ENCODE measurements around the gene MTMR10.

Gene MTMR10

DNA sequence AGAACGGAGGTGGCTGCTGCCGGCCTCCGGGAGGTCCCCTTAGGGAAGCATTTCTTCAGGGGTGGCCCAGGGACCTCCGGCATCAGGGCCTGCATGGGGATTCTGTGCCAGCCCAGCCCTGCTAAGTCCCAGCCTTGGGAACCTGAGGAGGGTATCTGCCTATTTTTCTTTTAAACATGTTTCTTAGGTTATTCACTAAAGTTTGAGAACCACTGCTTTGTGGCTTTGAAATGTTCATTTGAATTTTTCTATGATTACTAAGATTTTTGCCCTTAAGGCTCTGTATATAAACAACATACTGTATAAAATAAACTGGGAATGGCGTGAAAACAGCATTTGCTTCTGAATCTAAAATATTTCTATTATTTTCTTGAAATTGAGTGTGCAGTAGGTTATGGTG, 63.4 kb downstream of the MTMR10 start:
- Histone ChIP-seq H2BK15ac (ENCODE audit: low read length) (no peak overlapping the region), H3K36me3 (replicated peaks in 1 of 2; ENCODE audit: control insufficient read depth in 2 of 2, insufficient read depth in 2 of 2, low read length in 2 of 2) (peaks cover 42 to 79% of the 10 kb centered on the region in 2 donors), H4K8ac (ENCODE audit: low read depth, low read length) (no peak overlapping the region), H2BK120ac (ENCODE audit: low read depth, low read length) (no peak overlapping the region), H2AFZ (ENCODE audit: low read length) (no peak overlapping the region), H3K27me3 (ENCODE audit: control insufficient read depth in 3 of 3, insufficient read depth in 3 of 3, low read depth in 1 of 3, low read length in 3 of 3) (no peaks in the 10 kb centered on the region), H3K27ac (replicated peaks; ENCODE audit: low read length) (no peak overlapping the region), H3K14ac (ENCODE audit: low read length) (no peak overlapping the region), H3K9ac (ENCODE audit: low read depth, low read length, poor library complexity) (no peak overlapping the region), H2BK5ac (ENCODE audit: low read length) (no peak overlapping the region), H3K4me3 (ENCODE audit: low read length in 2 of 2) (no peak overlapping the region), H3K18ac (ENCODE audit: low read length) (no peak overlapping the region), H2BK12ac (ENCODE audit: low read length) (no peak overlapping the region), H3K79me1 (ENCODE audit: low read depth, low read length) (peaks cover 5% of the 10 kb centered on the region), H3K4me1 (ENCODE audit: control insufficient read depth in 2 of 2, insufficient read depth in 1 of 2, low read depth in 1 of 2, low read length in 2 of 2) (peaks cover 0 to 5% of the 10 kb centered on the region in 2 donors), H3K4me2 (ENCODE audit: insufficient read depth, low read length, poor library complexity, severe bottlenecking) (no peak overlapping the region), H3K23ac (ENCODE audit: low read depth, low read length, poor library complexity) (no peak overlapping the region), H3K9me3 (replicated peaks in 1 of 2; ENCODE audit: control insufficient read depth in 2 of 2, insufficient read depth in 1 of 2, low read depth in 1 of 2, low read length in 2 of 2) (peaks cover 0 to 1% of the 10 kb centered on the region in 2 donors), H4K91ac (ENCODE audit: low read depth, low read length, poor library complexity) (no peak overlapping the region), H3K4ac (ENCODE audit: low read length) (no peak overlapping the region), H2AK5ac (ENCODE audit: low read depth, low read length) (no peak overlapping the region)
- no peak for DNase-seq (ENCODE audit: low spot score)
- WGBS, 2 donors (ENCODE audit: extremely low coverage in 2 of 2, insufficient read length in 2 of 2, insufficient replicate concordance in 1 of 2) = no CpG with 5 or more reads among the region's 5 CpGs

- Histone ChIP-seq H3K23ac (ENCODE audit: low read depth, low read length, poor library complexity) (no peak overlapping the region), H3K4me2 (ENCODE audit: insufficient read depth, low read length, poor library complexity, severe bottlenecking) (no peak overlapping the region), H3K14ac (ENCODE audit: low read length) (no peak overlapping the region), H3K4me1 (ENCODE audit: control insufficient read depth in 2 of 2, insufficient read depth in 1 of 2, low read depth in 1 of 2, low read length in 2 of 2) (peaks cover 6 to 9% of the 10 kb centered on the region in 2 donors), H3K9me3 (replicated peaks in 1 of 2; ENCODE audit: control insufficient read depth in 2 of 2, insufficient read depth in 1 of 2, low read depth in 1 of 2, low read length in 2 of 2) (peaks cover 0 to 1% of the 10 kb centered on the region in 2 donors), H3K4me3 (ENCODE audit: low read length in 2 of 2) (no peak overlapping the region), H3K4ac (ENCODE audit: low read length) (no peak overlapping the region), H2BK15ac (ENCODE audit: low read length) (no peak overlapping the region), H2BK12ac (ENCODE audit: low read length) (no peak overlapping the region), H3K27ac (replicated peaks; ENCODE audit: low read length) (no peak overlapping the region), H3K9ac (ENCODE audit: low read depth, low read length, poor library complexity) (peak overlapping the region; percentile 18), H3K79me1 (ENCODE audit: low read depth, low read length) (peaks cover 5% of the 10 kb centered on the region), H3K27me3 (ENCODE audit: control insufficient read depth in 3 of 3, insufficient read depth in 3 of 3, low read depth in 1 of 3, low read length in 3 of 3) (no peaks in the 10 kb centered on the region), H2BK5ac (ENCODE audit: low read length) (no peak overlapping the region), H2AFZ (ENCODE audit: low read length) (no peak overlapping the region), H3K36me3 (replicated peaks in 1 of 2; ENCODE audit: control insufficient read depth in 2 of 2, insufficient read depth in 2 of 2, low read length in 2 of 2) (peaks cover 42 to 87% of the 10 kb centered on the region in 2 donors), H4K91ac (ENCODE audit: low read depth, low read length, poor library complexity) (peak overlapping the region; percentile 65), H2AK5ac (ENCODE audit: low read depth, low read length) (no peak overlapping the region), H4K8ac (ENCODE audit: low read depth, low read length) (no peak overlapping the region), H2BK120ac (ENCODE audit: low read depth, low read length) (no peak overlapping the region), H3K18ac (ENCODE audit: low read length) (peak overlapping the region; percentile 4)
- no peak for DNase-seq (ENCODE audit: low spot score)
- no CpG with 5 or more reads among the region's 7 CpGs for WGBS, 2 donors (ENCODE audit: extremely low coverage in 2 of 2, insufficient read length in 2 of 2, insufficient replicate concordance in 1 of 2)
Observed at GRCh38 chr15:30927148-30927761, 64.2 kb downstream of the MTMR10 start.

DNA sequence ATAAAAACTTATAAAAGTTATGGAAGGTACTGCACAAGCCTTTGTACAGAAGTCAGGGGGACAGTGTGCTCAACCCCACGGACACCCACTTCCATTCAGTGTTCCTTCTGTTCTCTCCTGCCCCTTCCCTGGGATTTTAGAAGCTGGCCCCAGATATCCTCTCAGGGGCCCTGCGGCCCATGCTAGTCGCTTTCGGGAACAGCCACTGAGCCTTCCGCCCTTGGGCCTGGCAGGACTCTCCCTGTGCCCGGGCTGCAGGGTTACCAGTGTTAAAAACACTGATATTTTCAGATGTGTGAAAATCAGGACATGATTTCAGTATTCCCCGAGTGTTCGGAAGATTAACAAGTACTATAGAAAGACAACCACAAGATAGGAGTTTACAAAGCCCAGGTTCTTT, 65.3 kb downstream of the MTMR10 start:
- Histone ChIP-seq H3K14ac (ENCODE audit: low read length) (no peak overlapping the region), H3K18ac (ENCODE audit: low read length) (no peak overlapping the region), H3K4me1 (ENCODE audit: control insufficient read depth in 2 of 2, insufficient read depth in 1 of 2, low read depth in 1 of 2, low read length in 2 of 2) (peaks cover 11 to 13% of the 10 kb centered on the region in 2 donors), H3K79me1 (ENCODE audit: low read depth, low read length) (peaks cover 5% of the 10 kb centered on the region), H2AK5ac (ENCODE audit: low read depth, low read length) (no peak overlapping the region), H3K4ac (ENCODE audit: low read length) (no peak overlapping the region), H3K27me3 (ENCODE audit: control insufficient read depth in 3 of 3, insufficient read depth in 3 of 3, low read depth in 1 of 3, low read length in 3 of 3) (no peaks in the 10 kb centered on the region), H4K8ac (ENCODE audit: low read depth, low read length) (no peak overlapping the region), H3K36me3 (replicated peaks in 1 of 2; ENCODE audit: control insufficient read depth in 2 of 2, insufficient read depth in 2 of 2, low read length in 2 of 2) (peaks cover 42 to 92% of the 10 kb centered on the region in 2 donors), H3K4me2 (ENCODE audit: insufficient read depth, low read length, poor library complexity, severe bottlenecking) (no peak overlapping the region), H3K23ac (ENCODE audit: low read depth, low read length, poor library complexity) (no peak overlapping the region), H3K4me3 (ENCODE audit: low read length in 2 of 2) (no peak overlapping the region), H4K91ac (ENCODE audit: low read depth, low read length, poor library complexity) (no peak overlapping the region), H2BK15ac (ENCODE audit: low read length) (no peak overlapping the region), H2BK120ac (ENCODE audit: low read depth, low read length) (no peak overlapping the region), H2AFZ (ENCODE audit: low read length) (no peak overlapping the region), H3K9ac (ENCODE audit: low read depth, low read length, poor library complexity) (no peak overlapping the region), H2BK5ac (ENCODE audit: low read length) (no peak overlapping the region), H3K27ac (replicated peaks; ENCODE audit: low read length) (no peak overlapping the region), H3K9me3 (replicated peaks in 1 of 2; ENCODE audit: control insufficient read depth in 2 of 2, insufficient read depth in 1 of 2, low read depth in 1 of 2, low read length in 2 of 2) (peaks cover 0 to 1% of the 10 kb centered on the region in 2 donors), H2BK12ac (ENCODE audit: low read length) (no peak overlapping the region)
- WGBS, 2 donors (ENCODE audit: extremely low coverage in 2 of 2, insufficient read length in 2 of 2, insufficient replicate concordance in 1 of 2) = no CpG with 5 or more reads among the region's 8 CpGs
- DNase-seq (ENCODE audit: low spot score) = no peak

GRCh38 chr15:30925686-30926085, 65.7 kb downstream of the MTMR10 start:
- WGBS, 2 donors (ENCODE audit: extremely low coverage in 2 of 2, insufficient read length in 2 of 2, insufficient replicate concordance in 1 of 2) = no CpG with 5 or more reads among the region's 9 CpGs
- Histone ChIP-seq H3K27ac (replicated peaks; ENCODE audit: low read length) (no peak overlapping the region), H3K4me3 (ENCODE audit: low read length in 2 of 2) (no peak overlapping the region), H3K9me3 (replicated peaks in 1 of 2; ENCODE audit: control insufficient read depth in 2 of 2, insufficient read depth in 1 of 2, low read depth in 1 of 2, low read length in 2 of 2) (peaks cover 0 to 1% of the 10 kb centered on the region in 2 donors), H3K9ac (ENCODE audit: low read depth, low read length, poor library complexity) (peak overlapping the region; percentile 1), H2AFZ (ENCODE audit: low read length) (no peak overlapping the region), H3K18ac (ENCODE audit: low read length) (no peak overlapping the region), H2BK5ac (ENCODE audit: low read length) (no peak overlapping the region), H3K4me2 (ENCODE audit: insufficient read depth, low read length, poor library complexity, severe bottlenecking) (no peak overlapping the region), H2BK15ac (ENCODE audit: low read length) (no peak overlapping the region), H4K8ac (ENCODE audit: low read depth, low read length) (no peak overlapping the region), H3K27me3 (ENCODE audit: control insufficient read depth in 3 of 3, insufficient read depth in 3 of 3, low read depth in 1 of 3, low read length in 3 of 3) (no peaks in the 10 kb centered on the region), H2BK12ac (ENCODE audit: low read length) (no peak overlapping the region), H3K79me1 (ENCODE audit: low read depth, low read length) (peaks cover 5% of the 10 kb centered on the region), H3K4ac (ENCODE audit: low read length) (no peak overlapping the region), H3K23ac (ENCODE audit: low read depth, low read length, poor library complexity) (no peak overlapping the region), H2AK5ac (ENCODE audit: low read depth, low read length) (no peak overlapping the region), H4K91ac (ENCODE audit: low read depth, low read length, poor library complexity) (no peak overlapping the region), H2BK120ac (ENCODE audit: low read depth, low read length) (no peak overlapping the region), H3K4me1 (ENCODE audit: control insufficient read depth in 2 of 2, insufficient read depth in 1 of 2, low read depth in 1 of 2, low read length in 2 of 2) (peaks cover 11 to 13% of the 10 kb centered on the region in 2 donors), H3K14ac (ENCODE audit: low read length) (no peak overlapping the region), H3K36me3 (replicated peaks in 1 of 2; ENCODE audit: control insufficient read depth in 2 of 2, insufficient read depth in 2 of 2, low read length in 2 of 2) (peaks cover 41 to 93% of the 10 kb centered on the region in 2 donors)
- DNase-seq (ENCODE audit: low spot score) = no peak

Data from neuronal stem cell (in vitro differentiated cells).